Measurements from ENCODE around the gene ARHGAP11A. TPM values are rescaled to one million over a fixed set of nuclear protein-coding genes. Genes with fewer than 3 reads are reported as not detected.

The ARHGAP11A gene
- total RNA-seq, 1 experiment from 2014 or later = 126 TPM

DNA sequence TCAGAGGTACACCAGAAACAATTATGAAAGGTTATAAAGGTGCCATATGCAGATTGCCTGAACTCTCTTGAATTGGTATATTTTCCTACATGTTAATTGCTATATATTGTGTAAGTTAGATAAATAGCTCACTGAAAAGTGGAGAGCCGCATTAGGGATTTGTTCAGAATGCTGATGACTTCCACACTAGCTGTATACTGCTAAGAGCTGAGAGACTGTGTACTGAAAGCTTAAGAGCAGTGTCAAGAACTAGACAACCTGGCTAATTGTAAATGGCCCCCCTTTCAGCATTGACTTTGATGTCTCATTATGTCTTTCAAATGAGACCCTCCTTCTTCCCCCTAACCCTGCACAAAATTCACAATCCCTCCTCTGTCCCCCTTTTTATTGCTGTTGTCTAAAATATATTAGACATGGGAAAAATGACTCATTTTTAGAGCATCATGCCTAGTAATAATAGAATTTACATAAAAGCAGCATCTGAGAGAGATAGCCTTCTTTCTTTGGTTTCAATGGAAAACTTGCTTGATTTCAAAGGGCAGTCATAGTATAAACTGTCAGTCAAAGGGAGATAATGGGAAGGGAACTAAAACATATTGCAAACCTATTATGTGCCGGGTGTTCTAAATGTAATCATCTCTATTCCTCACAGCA, 67.8 kb downstream of the ARHGAP11A start:
- intact Hi-C loops (cut with micrococcal nuclease; ENCODE audit: unreplicated experiment) = no loop called here
- Mint-ChIP-seq H3K4me1 (ENCODE audit: low read depth, unreplicated experiment) (no peaks in the 10 kb centered on the region), H3K27ac (ENCODE audit: unreplicated experiment) (no peak overlapping the region), H3K9me3 (ENCODE audit: unreplicated experiment) (no peaks in the 10 kb centered on the region), H3K27me3 (ENCODE audit: insufficient read depth, unreplicated experiment) (no peaks in the 10 kb centered on the region), H3K36me3 (ENCODE audit: insufficient read depth, unreplicated experiment) (peaks cover 4% of the 10 kb centered on the region), H3K4me3 (ENCODE audit: unreplicated experiment) (no peak overlapping the region)
- Histone ChIP-seq H3K4me3 (ENCODE audit: low read depth, low read length) (no peak overlapping the region), H3K27me3 (replicated peaks; ENCODE audit: control insufficient read depth, insufficient read depth, low read length) (no peaks in the 10 kb centered on the region), H3K9me3 (no peaks in the 10 kb centered on the region), H3K36me3 (ENCODE audit: control insufficient read depth, insufficient read depth, low read length) (no peaks in the 10 kb centered on the region), H3K4me1 (no peaks in the 10 kb centered on the region)
- TF ChIP-seq, protein P1, sequence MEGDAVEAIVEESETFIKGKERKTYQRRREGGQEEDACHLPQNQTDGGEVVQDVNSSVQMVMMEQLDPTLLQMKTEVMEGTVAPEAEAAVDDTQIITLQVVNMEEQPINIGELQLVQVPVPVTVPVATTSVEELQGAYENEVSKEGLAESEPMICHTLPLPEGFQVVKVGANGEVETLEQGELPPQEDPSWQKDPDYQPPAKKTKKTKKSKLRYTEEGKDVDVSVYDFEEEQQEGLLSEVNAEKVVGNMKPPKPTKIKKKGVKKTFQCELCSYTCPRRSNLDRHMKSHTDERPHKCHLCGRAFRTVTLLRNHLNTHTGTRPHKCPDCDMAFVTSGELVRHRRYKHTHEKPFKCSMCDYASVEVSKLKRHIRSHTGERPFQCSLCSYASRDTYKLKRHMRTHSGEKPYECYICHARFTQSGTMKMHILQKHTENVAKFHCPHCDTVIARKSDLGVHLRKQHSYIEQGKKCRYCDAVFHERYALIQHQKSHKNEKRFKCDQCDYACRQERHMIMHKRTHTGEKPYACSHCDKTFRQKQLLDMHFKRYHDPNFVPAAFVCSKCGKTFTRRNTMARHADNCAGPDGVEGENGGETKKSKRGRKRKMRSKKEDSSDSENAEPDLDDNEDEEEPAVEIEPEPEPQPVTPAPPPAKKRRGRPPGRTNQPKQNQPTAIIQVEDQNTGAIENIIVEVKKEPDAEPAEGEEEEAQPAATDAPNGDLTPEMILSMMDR (IDR thresholded peaks at IDR 0.05; ENCODE audit: insufficient read depth in 1 of 2, low read depth in 1 of 2, low read length in 1 of 2, severe bottlenecking in 1 of 2, unreplicated experiment in 1 of 2) = no peak
- CTCF ChIA-PET = no interaction called here
- DNase-seq = no peak
- BruUV-seq (replicated peaks) = no TSS peak
- POLR2A ChIA-PET = no interaction called here

DNA sequence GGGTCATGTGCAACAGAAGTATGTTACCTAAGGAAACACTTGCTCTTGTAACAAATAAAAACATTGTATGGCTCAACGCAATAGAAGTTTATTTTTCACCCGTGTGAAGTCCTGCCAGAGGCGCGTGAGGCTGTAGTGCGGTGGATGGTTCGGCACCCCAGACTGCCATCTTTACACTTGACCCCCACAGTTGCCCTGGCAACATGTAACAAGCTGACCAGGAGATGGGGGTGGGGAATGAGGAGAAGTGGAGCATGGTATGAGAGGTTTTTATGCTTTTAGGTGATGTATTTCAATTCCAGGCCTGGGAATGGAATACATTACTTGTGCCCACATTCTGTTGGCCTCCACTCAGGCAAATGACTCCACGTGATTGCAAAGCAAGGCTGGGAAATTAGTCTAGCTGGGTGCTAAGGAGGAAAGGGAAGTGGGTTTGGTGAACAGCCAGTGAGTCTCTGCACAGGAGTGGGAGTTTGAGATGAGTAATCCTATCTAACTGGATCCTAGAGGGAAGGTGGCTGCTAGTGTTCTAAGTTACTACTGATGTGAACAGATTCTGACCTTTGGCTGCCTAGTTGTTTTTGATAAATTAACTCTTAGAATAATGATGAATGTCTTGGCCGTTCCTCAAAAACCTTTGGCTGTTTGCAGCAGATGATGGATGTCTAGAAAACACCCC, 68.7 kb downstream of the ARHGAP11A start:
- H3K4me1 ChIP-seq = no peaks in the 10 kb centered on the region
- no peaks in the 10 kb centered on the region for H3K9me3 ChIP-seq
- H3K4me3 ChIP-seq (ENCODE audit: low read depth, low read length) = no peak overlapping the region
- no peaks in the 10 kb centered on the region for H3K27me3 Mint-ChIP-seq (ENCODE audit: insufficient read depth, unreplicated experiment)
- intact Hi-C loops (cut with micrococcal nuclease; ENCODE audit: unreplicated experiment) = no loop called here
- no peak overlapping the region for H3K4me3 Mint-ChIP-seq (ENCODE audit: unreplicated experiment)
- ChIA-PET CTCF (no interaction called here), POLR2A (no interaction called here)
- H3K9me3 Mint-ChIP-seq (ENCODE audit: unreplicated experiment) = no peaks in the 10 kb centered on the region
- no peak overlapping the region for H3K27ac Mint-ChIP-seq (ENCODE audit: unreplicated experiment)
- no peaks in the 10 kb centered on the region for H3K27me3 ChIP-seq (replicated peaks; ENCODE audit: control insufficient read depth, insufficient read depth, low read length)
- H3K36me3 Mint-ChIP-seq (ENCODE audit: insufficient read depth, unreplicated experiment) = peaks cover 3% of the 10 kb centered on the region
- TF ChIP-seq, protein P1 (IDR thresholded peaks at IDR 0.05; ENCODE audit: insufficient read depth in 1 of 2, low read depth in 1 of 2, low read length in 1 of 2, severe bottlenecking in 1 of 2, unreplicated experiment in 1 of 2) = no peak
- H3K4me1 Mint-ChIP-seq (ENCODE audit: low read depth, unreplicated experiment) = no peaks in the 10 kb centered on the region
- no peaks in the 10 kb centered on the region for H3K36me3 ChIP-seq (ENCODE audit: control insufficient read depth, insufficient read depth, low read length)
- no peak for DNase-seq
- no TSS peak for BruUV-seq (replicated peaks)

DNA sequence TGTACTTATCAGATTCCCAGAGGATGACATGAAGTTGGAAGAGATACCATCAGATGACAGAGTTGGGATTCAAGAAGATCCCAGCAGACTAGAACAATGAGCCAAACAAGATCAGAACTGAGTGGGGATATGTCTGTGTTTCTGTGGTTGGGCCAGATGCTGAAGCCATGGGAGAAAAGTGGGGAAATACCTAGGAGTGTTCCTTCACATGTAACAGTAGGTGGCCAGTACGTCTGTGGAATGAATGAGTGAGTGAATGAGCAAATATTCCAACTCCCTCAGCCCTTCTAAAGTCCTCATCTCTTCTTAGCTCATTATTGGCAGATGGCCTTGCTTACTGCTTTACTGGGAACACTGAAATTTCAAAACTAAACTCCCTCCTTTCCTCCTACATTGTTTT, 70.3 kb downstream of the ARHGAP11A start:
- Histone ChIP-seq H3K27me3 (replicated peaks; ENCODE audit: control insufficient read depth, insufficient read depth, low read length) (no peaks in the 10 kb centered on the region), H3K36me3 (ENCODE audit: control insufficient read depth, insufficient read depth, low read length) (no peaks in the 10 kb centered on the region), H3K4me1 (no peaks in the 10 kb centered on the region), H3K4me3 (ENCODE audit: low read depth, low read length) (no peak overlapping the region), H3K9me3 (no peaks in the 10 kb centered on the region)
- H3K36me3 Mint-ChIP-seq (ENCODE audit: insufficient read depth, unreplicated experiment) = no peaks in the 10 kb centered on the region
- H3K27ac Mint-ChIP-seq (ENCODE audit: unreplicated experiment) = no peak overlapping the region
- no peaks in the 10 kb centered on the region for H3K4me1 Mint-ChIP-seq (ENCODE audit: low read depth, unreplicated experiment)
- CTCF ChIA-PET = no interaction called here
- H3K4me3 Mint-ChIP-seq (ENCODE audit: unreplicated experiment) = no peak overlapping the region
- no peaks in the 10 kb centered on the region for H3K27me3 Mint-ChIP-seq (ENCODE audit: insufficient read depth, unreplicated experiment)
- intact Hi-C loops (cut with micrococcal nuclease; ENCODE audit: unreplicated experiment) = no loop called here
- no peaks in the 10 kb centered on the region for H3K9me3 Mint-ChIP-seq (ENCODE audit: unreplicated experiment)
- DNase-seq = no peak
- TF ChIP-seq, protein P1 (IDR thresholded peaks at IDR 0.05; ENCODE audit: insufficient read depth in 1 of 2, low read depth in 1 of 2, low read length in 1 of 2, severe bottlenecking in 1 of 2, unreplicated experiment in 1 of 2) = no peak
- BruUV-seq (replicated peaks) = no TSS peak
- POLR2A ChIA-PET = no interaction called here

All from Caco-2 (cell line).